Measurements from ENCODE around the gene TMCC2. TPM values are rescaled to one million over a fixed set of nuclear protein-coding genes. Genes with fewer than 3 reads are reported as not detected.

Gene TMCC2
- total and polyA plus RNA-seq, 2 of the 8 experiments (the other 6 are each of a cell fraction or from before 2014, with no cell fraction given), result 6.7 to 6.8 TPM

GRCh38 chr1:205285381-205286101 is 57.8 kb downstream of the TMCC2 start:
- no peak overlapping the region for H3K4me3 ChIP-seq (ENCODE audit: extremely low read depth in 1 of 4, insufficient read depth in 2 of 4, low read depth in 3 of 4, low read length in 4 of 4)
- H3K23ac ChIP-seq (ENCODE audit: insufficient read length), result no peak overlapping the region
- no peak overlapping the region for H3K9ac ChIP-seq (replicated peaks in 1 of 4; ENCODE audit: extremely low read depth in 1 of 4, low read depth in 3 of 4, low read length in 3 of 4)
- no peak overlapping the region for H2BK5ac ChIP-seq (ENCODE audit: low read depth, low read length)
- H3K79me2 ChIP-seq (ENCODE audit: control insufficient read depth in 1 of 2, insufficient read depth in 2 of 2, low read length in 2 of 2), result no peaks in the 10 kb centered on the region
- no peaks in the 10 kb centered on the region for H3K9me3 ChIP-seq (ENCODE audit: insufficient read depth in 2 of 2, low read depth in 1 of 2, low read length in 1 of 2)
- CTCF ChIA-PET (ENCODE audit: partially characterized antibody), result interaction anchor here (0.5 to 42.6 kb wide), 8 partner anchors 11 to 275 kb away, joined by 3 to 2424 read pairs (median 4); partner anchors contain the start of genes KLHDC8A and NUAK2
- H4K91ac ChIP-seq (replicated peaks; ENCODE audit: insufficient read length, low read length), result peak overlapping the region; percentile 68
- POLR2A ChIA-PET (ENCODE audit: partially characterized antibody), result interaction anchor here (0.5 to 2.8 kb wide), 9 partner anchors 8 to 69 kb away, joined by 3 to 17 read pairs (median 7); partner anchors contain the start of gene NUAK2
- H2AK5ac ChIP-seq (ENCODE audit: low read depth, low read length), result no peak overlapping the region
- no peak for TF ChIP-seq EZH2 (IDR thresholded peaks at IDR 0.05; ENCODE audit: low read depth, low read length, severe bottlenecking)
- TF ChIP-seq KDM1A (IDR thresholded peaks at IDR 0.05; ENCODE audit: borderline replicate concordance, low read length), result no peak
- no peak for TF ChIP-seq USF2 (IDR thresholded peaks at IDR 0.05; ENCODE audit: low read length)
- no peak for TF ChIP-seq CBX8 (IDR thresholded peaks at IDR 0.05; ENCODE audit: borderline replicate concordance, low read depth, low read length)
- no peak for TF ChIP-seq EGR1 (IDR thresholded peaks at IDR 0.05; ENCODE audit: borderline replicate concordance, low read depth, low read length)
- TF ChIP-seq SP1 (IDR thresholded peaks at IDR 0.05; ENCODE audit: low read depth, low read length), result no peak
- H4K20me1 ChIP-seq (replicated peaks in 1 of 2; ENCODE audit: control insufficient read depth in 1 of 2, insufficient read depth in 2 of 2, low read length in 2 of 2), result no peaks in the 10 kb centered on the region
- no peak overlapping the region for H4K8ac ChIP-seq (ENCODE audit: extremely low read depth, insufficient read depth, low read length)
- H3K27ac ChIP-seq (ENCODE audit: low read depth, low read length), result no peak overlapping the region
- H3K79me1 ChIP-seq (ENCODE audit: low read depth, low read length), result no peaks in the 10 kb centered on the region
- H3K56ac ChIP-seq (replicated peaks; ENCODE audit: insufficient read length, low read depth, low read length), result no peak overlapping the region
- H3K36me3 ChIP-seq (ENCODE audit: control insufficient read depth in 2 of 4, insufficient read depth in 4 of 4, low read length in 3 of 4), result no peaks in the 10 kb centered on the region
- H2BK12ac ChIP-seq (ENCODE audit: low read depth, low read length), result peak overlapping the region; percentile 2; the same call in 1 of the 2 replicates
- peaks cover 9 to 26% (median 18%) of the 10 kb centered on the region in 4 experiments for H3K4me1 ChIP-seq (replicated peaks in 1 of 4; ENCODE audit: control insufficient read depth in 3 of 4, insufficient read depth in 4 of 4, low read length in 3 of 4)
- H2BK20ac ChIP-seq (ENCODE audit: low read length), result peak overlapping the region; percentile 66
- no peak overlapping the region for H2BK120ac ChIP-seq (replicated peaks; ENCODE audit: low read depth, low read length)
- H3K27me3 ChIP-seq (replicated peaks in 1 of 4; ENCODE audit: control insufficient read depth in 3 of 4, extremely low read depth in 1 of 4, insufficient read depth in 3 of 4, low read length in 3 of 4), result no peaks in the 10 kb centered on the region; a peak in 1 of 7 replicates
- no peak overlapping the region for H4K5ac ChIP-seq (ENCODE audit: insufficient read length, low read depth, low read length)
- H3K18ac ChIP-seq (ENCODE audit: extremely low read depth, low read length), result no peak overlapping the region; the same call in 1 of the 2 replicates
- no peak overlapping the region for H2BK15ac ChIP-seq (ENCODE audit: low read length)
- DNase-seq (ENCODE audit: low read depth in 1 of 2, low spot score in 2 of 2) (no peak), FAIRE-seq (no peak)
- peak overlapping the region; percentile 84 for H3K4ac ChIP-seq (replicated peaks; ENCODE audit: insufficient read length, low read depth, low read length)
- WGBS, 2 experiments (ENCODE audit: extremely low coverage in 1 of 2, insufficient coverage in 1 of 2, insufficient read length in 1 of 2, insufficient replicate concordance in 2 of 2, low coverage in 1 of 2, low lambda C conversion rate in 2 of 2, missing lambda C conversion rate in 1 of 2), result 88% methylated on average over 11 of the region's 12 CpGs; no CpG with 5 or more reads in 1 of the 2 experiments
- H3K4me2 ChIP-seq (ENCODE audit: insufficient read depth in 1 of 2, low read depth in 2 of 2, low read length in 2 of 2), result peak overlapping the region; percentile 6 to 41; a peak in 1 of 4 replicates
- H3K23me2 ChIP-seq (ENCODE audit: low read depth, low read length), result no peaks in the 10 kb centered on the region
- no peak overlapping the region for H3K14ac ChIP-seq (ENCODE audit: insufficient read length)
- no peak overlapping the region for H2AFZ ChIP-seq (ENCODE audit: low read length)

All from H1 (cell line).